Right lobe of liver (tissue), 6 donors: ENCODE data around the gene UBE2QL1. TPM values are rescaled to one million over a fixed set of nuclear protein-coding genes. Genes with fewer than 3 reads are reported as not detected.

Experiments used
- ATAC-seq, 4 donors: fragments of 200-7000 bp; cut with Tn5 transposase; one replicate each; pipeline ENCODE4 v1.9.1; 2020; ENCODE audit warnings: mild to moderate bottlenecking in 4 of 4, moderate library complexity in 4 of 4
- DNase-seq, 3 donors: peaks; one replicate each; pipeline ENCODE4 v3.0.0-alpha.2; 2020
- H3K27ac ChIP-seq, 3 donors: fragments of 200-600 bp; one replicate each; pipeline ENCODE4 v1.8.0; 2022
- H3K27me3 ChIP-seq, 2 donors: fragments of 200-600 bp; one replicate each; pipeline ENCODE4 v1.8.0; 2022
- H3K36me3 ChIP-seq, 4 donors: fragments of 200-600 bp; sonication (generic) in 1 of 4; one replicate each; pipeline versions ENCODE4 v1.5.1 to v1.8.0; 2017 to 2022; ENCODE audit warnings: control low read depth in 1 of 4
- H3K4me1 ChIP-seq, 4 donors: fragments of 200-600 bp; sonication (generic) in 1 of 4; one replicate each; pipeline versions ENCODE4 v1.5.1 to v1.8.0; 2017 to 2022; ENCODE audit warnings: control low read depth in 1 of 4
- H3K4me3 ChIP-seq, 3 donors: fragments of 200-600 bp; one replicate each; pipeline ENCODE4 v1.8.0; 2022
- H3K9me3 ChIP-seq, 4 donors: fragments of 200-600 bp; sonication (generic) in 1 of 4; one replicate each; pipeline versions ENCODE4 v1.5.1 to v1.8.0; 2017 to 2022; ENCODE audit warnings: control low read depth in 1 of 4
- POLR2A ChIP-seq: fragments of 450-650 bp; IDR thresholded peaks from one replicate; pipeline ENCODE4 v1.6.1; 2017; ENCODE audit warnings: antibody characterized with exemption, mild to moderate bottlenecking
- WGBS: methylation state at CpG from one replicate; pipeline ENCODE4 v1.1.6; 2018; ENCODE audit warnings: low coverage, low lambda C conversion rate; ENCODE audit not compliant: insufficient coverage; ENCODE audit errors: missing lambda C conversion rate; 5-methylcytosine and 5-hydroxymethylcytosine counted together
- intact Hi-C, 2 donors: fragments of 100-400 bp; cut with DNase I; formaldehyde crosslinking; loops; one replicate each; pipeline versions ENCODE4 v1.11.2 to v1.14.1; 2022
- total RNA-seq, 6 experiments: library from RNA; depleted of rRNA in 2 of 6; stranded (reverse); fragments of >200 nt in 2 of 6; fragmentation: NEBNext Ultra II Directional in 3 of 6; extraction: Animal tissue kit (Norgen Biotek cat#: 25700) in 3 of 6; gene quantifications; one replicate each; pipeline versions ENCODE4 v1.1.0 to v1.2.4, GENCODE V29; 2016 to 2023
- TF ChIP-seq, protein P1 (sequence below), 4 donors: fragments of 200-600 bp in 3 of 4; fragments of 450-650 bp in 1 of 4; IDR thresholded peaks; one replicate each; pipeline versions ENCODE4 v1.5.1 to v1.8.0; 2016 to 2022; ENCODE audit warnings: antibody characterized with exemption in 4 of 4, mild to moderate bottlenecking in 2 of 4
- donor health status: DM: no; HTN: yes; CAD: no.
- donor health status: DM: no; HTN: no; CAD: no.
- donor health status: DM: no; HTN: no; CAD: no.
- donor health status: DM: no; HTN: yes; CAD: no.
- donor health status: DM: no; HTN: yes; CAD: no.

The UBE2QL1 gene
- total RNA-seq, 6 experiments from 2014 or later: 0.20 to 0.74 (median 0.54) TPM

DNA sequence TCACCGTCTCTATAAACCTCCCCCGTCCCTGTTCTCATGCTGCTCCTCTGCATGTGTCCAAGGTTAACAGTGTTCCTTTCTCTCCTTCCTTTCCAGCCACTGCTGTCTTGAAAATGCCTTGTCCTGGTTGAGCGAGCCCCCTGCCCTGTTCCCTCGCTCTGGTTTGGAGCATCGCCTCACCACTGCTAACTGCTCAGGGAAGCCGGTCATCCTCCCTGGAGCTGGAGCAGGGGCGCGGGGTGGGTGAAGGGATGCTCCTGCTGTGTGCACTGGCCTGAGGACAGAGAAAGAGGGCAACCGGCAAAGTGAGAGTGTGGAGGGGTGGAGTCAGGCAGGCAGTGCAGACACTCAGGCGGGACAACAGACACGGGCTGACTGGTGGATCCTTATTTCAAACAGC is 19.4 kb downstream of the UBE2QL1 start:
- no peaks in the 10 kb centered on the region for H3K27me3 ChIP-seq
- WGBS: 61% methylated on average over 5 of the region's 11 CpGs
- peak in 1 of 3 donors; percentile 16 for DNase-seq

GRCh38 chr5:6468870-6469269 is 20.2 kb downstream of the UBE2QL1 start:
- Histone ChIP-seq H3K9me3 (no peaks in the 10 kb centered on the region), H3K36me3 (no peaks in the 10 kb centered on the region), H3K4me1 (peaks cover 0 to 10% (median 0%) of the 10 kb centered on the region in 4 donors), H3K27ac (no peak overlapping the region), H3K27me3 (no peaks in the 10 kb centered on the region), H3K4me3 (no peak overlapping the region)
- DNase-seq (peak in 1 of 3 donors; percentile 11), ATAC-seq (no peak)
- TF ChIP-seq POLR2A: no peak
- TF ChIP-seq, protein P1, sequence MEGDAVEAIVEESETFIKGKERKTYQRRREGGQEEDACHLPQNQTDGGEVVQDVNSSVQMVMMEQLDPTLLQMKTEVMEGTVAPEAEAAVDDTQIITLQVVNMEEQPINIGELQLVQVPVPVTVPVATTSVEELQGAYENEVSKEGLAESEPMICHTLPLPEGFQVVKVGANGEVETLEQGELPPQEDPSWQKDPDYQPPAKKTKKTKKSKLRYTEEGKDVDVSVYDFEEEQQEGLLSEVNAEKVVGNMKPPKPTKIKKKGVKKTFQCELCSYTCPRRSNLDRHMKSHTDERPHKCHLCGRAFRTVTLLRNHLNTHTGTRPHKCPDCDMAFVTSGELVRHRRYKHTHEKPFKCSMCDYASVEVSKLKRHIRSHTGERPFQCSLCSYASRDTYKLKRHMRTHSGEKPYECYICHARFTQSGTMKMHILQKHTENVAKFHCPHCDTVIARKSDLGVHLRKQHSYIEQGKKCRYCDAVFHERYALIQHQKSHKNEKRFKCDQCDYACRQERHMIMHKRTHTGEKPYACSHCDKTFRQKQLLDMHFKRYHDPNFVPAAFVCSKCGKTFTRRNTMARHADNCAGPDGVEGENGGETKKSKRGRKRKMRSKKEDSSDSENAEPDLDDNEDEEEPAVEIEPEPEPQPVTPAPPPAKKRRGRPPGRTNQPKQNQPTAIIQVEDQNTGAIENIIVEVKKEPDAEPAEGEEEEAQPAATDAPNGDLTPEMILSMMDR (IDR thresholded peaks at IDR 0.05): no peak
- 93% methylated on average over 8 of the region's 8 CpGs for WGBS
- intact Hi-C loops: no loop called here

More for the DNA sequence above, 19.4 kb downstream of the UBE2QL1 start:
- Histone ChIP-seq H3K36me3 (no peaks in the 10 kb centered on the region), H3K9me3 (no peaks in the 10 kb centered on the region), H3K4me3 (no peak overlapping the region), H3K4me1 (peaks cover 0 to 10% (median 0%) of the 10 kb centered on the region in 4 donors), H3K27ac (no peak overlapping the region)
- intact Hi-C loops: no loop called here
- no peak for ATAC-seq
- TF ChIP-seq POLR2A: no peak
- TF ChIP-seq, protein P1 (IDR thresholded peaks at IDR 0.05): no peak

- Histone ChIP-seq H3K4me3 (no peak overlapping the region), H3K27me3 (no peaks in the 10 kb centered on the region), H3K27ac (no peak overlapping the region), H3K36me3 (no peaks in the 10 kb centered on the region), H3K9me3 (no peaks in the 10 kb centered on the region), H3K4me1 (peaks cover 0 to 10% (median 0%) of the 10 kb centered on the region in 4 donors)
- peak in 1 of 3 donors; percentile 16 for DNase-seq
- ATAC-seq: no peak
- intact Hi-C loops: no loop called here
- 84% methylated on average over 2 of the region's 11 CpGs for WGBS
- no peak for TF ChIP-seq POLR2A
- TF ChIP-seq, protein P1 (IDR thresholded peaks at IDR 0.05): no peak
Observed at GRCh38 chr5:6469836-6470235, 21.2 kb downstream of the UBE2QL1 start.

DNA sequence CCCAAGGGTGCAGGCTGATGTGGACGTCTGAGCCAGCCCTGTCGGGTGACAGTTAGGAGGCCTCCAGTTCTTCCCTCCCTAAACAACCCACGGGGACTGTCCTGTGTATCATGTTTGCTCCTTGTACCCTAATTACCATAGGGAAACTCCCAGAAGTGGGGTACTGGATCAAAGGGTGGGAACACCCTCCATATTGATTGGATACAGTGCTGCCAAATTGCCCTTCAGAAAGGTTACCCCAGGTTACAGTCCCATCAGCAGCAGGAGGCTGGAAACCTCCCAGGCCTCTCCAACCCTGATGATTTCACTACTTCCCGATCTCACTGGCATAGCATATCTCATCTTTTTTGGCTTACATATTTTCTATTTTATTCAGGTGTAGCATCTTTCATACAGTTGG is 22.0 kb downstream of the UBE2QL1 start:
- peak in 2 of 3 donors; percentile 51 to 77 for DNase-seq

More for the DNA sequence above, 22.0 kb downstream of the UBE2QL1 start:
- no peaks in the 10 kb centered on the region for H3K36me3 ChIP-seq
- WGBS: 32% methylated on average over 4 of the region's 4 CpGs
- peak; percentile 91 to 97 (median 94) for ATAC-seq
- peaks cover 0 to 10% (median 0%) of the 10 kb centered on the region in 4 donors for H3K4me1 ChIP-seq
- no peaks in the 10 kb centered on the region for H3K9me3 ChIP-seq
- no peak overlapping the region for H3K27ac ChIP-seq
- no peak overlapping the region for H3K4me3 ChIP-seq
- no peaks in the 10 kb centered on the region for H3K27me3 ChIP-seq
- intact Hi-C loops: no loop called here
- TF ChIP-seq, protein P1 (IDR thresholded peaks at IDR 0.05): no peak
- TF ChIP-seq POLR2A: no peak
